ENCODE data around the gene CAMSAP2.

- TF ChIP-seq POLR2AphosphoS5 (IDR thresholded peaks at IDR 0.05; ENCODE audit: low read depth, low read length) (no peak), ATF3 (IDR thresholded peaks at IDR 0.05) (no peak), REST (IDR thresholded peaks at IDR 0.05; ENCODE audit: low read depth) (no peak), CTCF (IDR thresholded peaks at IDR 0.05 in 2 of 3, conservative IDR thresholded peaks at IDR 0.05 in 1 of 3; ENCODE audit: borderline replicate concordance in 1 of 3, insufficient read depth in 1 of 3, low read depth in 2 of 3, low read length in 2 of 3) (no peak), POLR2A (IDR thresholded peaks at IDR 0.05; ENCODE audit: borderline replicate concordance, extremely low read depth, insufficient read depth, insufficient read length) (no peak), TCF7L2 (IDR thresholded peaks at IDR 0.05; ENCODE audit: borderline replicate concordance, extremely low read depth, insufficient read depth, insufficient read length) (no peak), CEBPB (IDR thresholded peaks at IDR 0.05; ENCODE audit: low read depth) (no peak), MAX (IDR thresholded peaks at IDR 0.05) (no peak), EZH2phosphoT487 (IDR thresholded peaks at IDR 0.05; ENCODE audit: borderline replicate concordance) (no peak), ZFX (IDR thresholded peaks at IDR 0.05) (no peak), RAD21 (IDR thresholded peaks at IDR 0.05; ENCODE audit: low read depth) (no peak)
Measured at GRCh38 chr1:200724064-200724463, 14.6 kb upstream of the CAMSAP2 start.
